ENCODE data around the gene GNAT1.

Gene GNAT1

GRCh38 chr3:50170689-50171088, 20.7 kb upstream of the GNAT1 start:
- H3K4me3 ChIP-seq (replicated peaks in 1 of 2; ENCODE audit: low read depth in 2 of 2, low read length in 2 of 2): no peak overlapping the region
- DNase-seq (ENCODE audit: low read depth in 2 of 2): peak; percentile 87 to 90
- TF ChIP-seq CTCF (IDR thresholded peaks at IDR 0.05; ENCODE audit: low read depth, low read length): no peak

GRCh38 chr3:50171540-50172301, 19.7 kb upstream of the GNAT1 start:
- no peak overlapping the region for H3K4me3 ChIP-seq (replicated peaks in 1 of 2; ENCODE audit: low read depth in 2 of 2, low read length in 2 of 2)

GRCh38 chr3:50172626-50173220, 18.7 kb upstream of the GNAT1 start:
- no peak for TF ChIP-seq CTCF (IDR thresholded peaks at IDR 0.05; ENCODE audit: low read depth, low read length)
- DNase-seq (ENCODE audit: low read depth in 2 of 2): no peak

More at GRCh38 chr3:50171540-50172301, 19.7 kb upstream of the GNAT1 start:
- DNase-seq (ENCODE audit: low read depth in 2 of 2): no peak
- no peak for TF ChIP-seq CTCF (IDR thresholded peaks at IDR 0.05; ENCODE audit: low read depth, low read length)

GRCh38 chr3:50173685-50174516, 17.5 kb upstream of the GNAT1 start:
- no peak for DNase-seq (ENCODE audit: low read depth in 2 of 2)
- no peak for TF ChIP-seq CTCF (IDR thresholded peaks at IDR 0.05; ENCODE audit: low read depth, low read length)
- no peak overlapping the region for H3K4me3 ChIP-seq (replicated peaks in 1 of 2; ENCODE audit: low read depth in 2 of 2, low read length in 2 of 2)

More at GRCh38 chr3:50172626-50173220, 18.7 kb upstream of the GNAT1 start:
- no peak overlapping the region for H3K4me3 ChIP-seq (replicated peaks in 1 of 2; ENCODE audit: low read depth in 2 of 2, low read length in 2 of 2)

GRCh38 chr3:50174517-50174895, 16.9 kb upstream of the GNAT1 start:
- no peak for TF ChIP-seq CTCF (IDR thresholded peaks at IDR 0.05; ENCODE audit: low read depth, low read length)
- no peak overlapping the region for H3K4me3 ChIP-seq (replicated peaks in 1 of 2; ENCODE audit: low read depth in 2 of 2, low read length in 2 of 2)
- no peak for DNase-seq (ENCODE audit: low read depth in 2 of 2)

GRCh38 chr3:50174947-50175524, 16.4 kb upstream of the GNAT1 start:
- H3K4me3 ChIP-seq (replicated peaks in 1 of 2; ENCODE audit: low read depth in 2 of 2, low read length in 2 of 2): no peak overlapping the region
- no peak for TF ChIP-seq CTCF (IDR thresholded peaks at IDR 0.05; ENCODE audit: low read depth, low read length)
- DNase-seq (ENCODE audit: low read depth in 2 of 2): no peak

All from cardiac fibroblast (primary cell).